LNCAP (cell line): ENCODE data around the gene PTGS1.

ENCODE experiments used
- CTCF ChIP-seq: fragments of 450-650 bp; IDR thresholded peaks from 2 replicates; pipeline ENCODE4 v1.5.1; 2017; ENCODE audit warnings: mild to moderate bottlenecking

PTGS1 gene

GRCh38 chr9:122371846-122372245 is 1.0 kb downstream of the PTGS1 start:
- no peak for TF ChIP-seq CTCF

GRCh38 chr9:122372856-122373845 is 2.3 kb downstream of the PTGS1 start:
- no peak for TF ChIP-seq CTCF

GRCh38 chr9:122374885-122375420 is 4.1 kb downstream of the PTGS1 start:
- TF ChIP-seq CTCF, result no peak

GRCh38 chr9:122376796-122377195 is 6.0 kb downstream of the PTGS1 start:
- TF ChIP-seq CTCF, result no peak

- TF ChIP-seq CTCF, result no peak
These were observed 6.7 kb downstream of the PTGS1 start for GRCh38 chr9:122377241-122378164.

- no peak for TF ChIP-seq CTCF
These were observed 7.4 kb downstream of the PTGS1 start for GRCh38 chr9:122378236-122378635.

GRCh38 chr9:122379340-122379739 is 8.5 kb downstream of the PTGS1 start:
- peak; percentile 43; the same call in 1 of the 2 replicates for TF ChIP-seq CTCF
